K562 (cell line): ENCODE data around the gene UBE2M. TPM values are rescaled to one million over a fixed set of nuclear protein-coding genes. Genes with fewer than 3 reads are reported as not detected.
A peak's percentile ranks its signal among the peaks of the same experiment; 100 is the strongest.

ENCODE experiments used
- AFF1 ChIP-seq, 2 experiments: fragments of 450-650 bp; IDR thresholded peaks; 2 replicates each; pipeline ENCODE4 v1.6.1; 2018; ENCODE audit warnings: mild to moderate bottlenecking in 2 of 2, low read depth in 1 of 2; ENCODE audit not compliant: partially characterized antibody in 2 of 2
- CREB3L1 ChIP-seq: fragments of 450-650 bp; IDR thresholded peaks from 2 replicates; pipeline ENCODE4 v1.6.1; 2014; ENCODE audit warnings: low read depth, mild to moderate bottlenecking, moderate library complexity, borderline replicate concordance
- EP300 ChIP-seq: IDR thresholded peaks from 2 replicates; pipeline ENCODE4 v1.6.1; 2012; ENCODE audit warnings: low read length, improper control_type of control experiment
- FOSL1 ChIP-seq: fragments of 200-800 bp; sonication (Bioruptor generic); conservative IDR thresholded peaks from 2 replicates; pipeline ENCODE4 v1.6.1; 2016; ENCODE audit warnings: missing genetic modification characterization, missing compliant biosample characterization
- NELFE ChIP-seq: IDR thresholded peaks from 2 replicates; pipeline ENCODE4 v1.6.1; 2011; ENCODE audit warnings: mild to moderate bottlenecking; ENCODE audit not compliant: insufficient read depth, insufficient read length
- PRPF4 ChIP-seq: fragments of 200-400 bp; formaldehyde crosslinking; IDR thresholded peaks from one replicate; pipeline ENCODE4 v1.6.1; 2017; ENCODE audit warnings: low read length, low read depth, mild to moderate bottlenecking; ENCODE audit not compliant: insufficient read depth, poor library complexity, severe bottlenecking
- RBFOX2 ChIP-seq: fragments of 200-400 bp; formaldehyde crosslinking; IDR thresholded peaks from 2 replicates; pipeline ENCODE4 v1.6.1; 2017; ENCODE audit warnings: low read depth, mild to moderate bottlenecking, low read length, moderate library complexity
- RBM39 ChIP-seq: fragments of 200-400 bp; formaldehyde crosslinking; optimal IDR thresholded peaks from 2 replicates; pipeline ENCODE3; 2018; ENCODE audit warnings: low read depth, low read length
- SLC30A9 ChIP-seq: fragments of 250-450 bp; sonication (Bioruptor Pico); IDR thresholded peaks from 2 replicates; pipeline ENCODE4 v1.8.0; 2022; ENCODE audit warnings: mild to moderate bottlenecking, moderate library complexity
- TBL1XR1 ChIP-seq, 2 experiments: IDR thresholded peaks; 2 replicates each; pipeline ENCODE4 v1.6.1; 2012; ENCODE audit warnings: improper control_type of control experiment in 2 of 2, low read length in 2 of 2, mild to moderate bottlenecking in 1 of 2
- TFAM ChIP-seq: fragments of 250-450 bp; sonication (Bioruptor Pico); conservative IDR thresholded peaks from 2 replicates; pipeline ENCODE4 v1.5.0; 2021; ENCODE audit warnings: mild to moderate bottlenecking, moderate library complexity
- ZNF318 ChIP-seq, 2 experiments: fragments of 450-650 bp; IDR thresholded peaks; 2 replicates each; pipeline ENCODE4 v1.6.1; 2016; ENCODE audit warnings: mild to moderate bottlenecking in 2 of 2, borderline replicate concordance in 1 of 2, low read depth in 1 of 2, moderate library complexity in 1 of 2
- polyA plus RNA-seq, 8 experiments: library from polyadenylated mRNA; depleted of rRNA in 4 of 8; stranded (reverse) in 5 of 8; unstranded in 3 of 8; fragments of >200 nt; fragmentation: Nextera tagmentation in 2 of 8; fragmentation: Illumina TruSeq in 1 of 8; extraction: Ambion mirVana in 2 of 8; extraction: Trizol in 1 of 8; gene quantifications; 2 replicates each; pipeline versions ENCODE4 v1.2.1 to v1.2.3, GENCODE V29; 2011 to 2014; ENCODE audit warnings: inconsistent platforms in 1 of 8, missing spikeins in 1 of 8
- total RNA-seq, 7 experiments: library from RNA; depleted of rRNA in 6 of 7; stranded (reverse); fragments of >200 nt in 6 of 7; fragmentation: Illumina TruSeq in 2 of 7; extraction: Trizol in 2 of 7; gene quantifications; 2 replicates each; pipeline versions ENCODE4 v1.2.1 to v1.2.3, GENCODE V29; 2011 to 2021; ENCODE audit warnings: low replicate concordance in 1 of 7

The UBE2M gene
- total and polyA plus RNA-seq, 9 of the 15 experiments (the other 6 are each of a cell fraction or from before 2014, with no cell fraction given), result 0.92 to 163 (median 85.7) TPM

- TF ChIP-seq CREB3L1, result no peak; the same call in 1 of the 2 replicates
- peak; percentile 96 for TF ChIP-seq RBFOX2
- TF ChIP-seq EP300, result no peak
- peak; percentile 50; the same call in 1 of the 2 replicates for TF ChIP-seq FOSL1 (tag)
- TF ChIP-seq SLC30A9 (CRISPR knock-in tag), result no peak
- peak in 1 of 2 experiments; percentile 43; a peak in 2 of 4 replicates for TF ChIP-seq TBL1XR1 (IDR thresholded peaks at IDR 0.05; ENCODE audit: low read length in 2 of 2)
- TF ChIP-seq NELFE, result peak; percentile 60
- TF ChIP-seq TFAM (CRISPR knock-in tag), result no peak
- TF ChIP-seq PRPF4, result peak; percentile 74
- no peak for TF ChIP-seq RBM39
- no peak for TF ChIP-seq ZNF318 (IDR thresholded peaks at IDR 0.05; ENCODE audit: borderline replicate concordance in 1 of 2, low read depth in 1 of 2)
- no peak for TF ChIP-seq AFF1 (IDR thresholded peaks at IDR 0.05; ENCODE audit: low read depth in 1 of 2, partially characterized antibody in 2 of 2)
Observed at GRCh38 chr19:58543826-58544590, 14.4 kb downstream of the UBE2M start, which contains the start of gene TRIM28 (continued).
